Type B pancreatic cell (in vitro differentiated cells): Measurements from ENCODE around the gene DYTN. TPM values are rescaled to one million over a fixed set of nuclear protein-coding genes. Genes with fewer than 3 reads are reported as not detected.

Source experiments
- DNase-seq: peaks from one replicate; pipeline ENCODE4 v3.0.0; 2021; ENCODE audit warnings: mixed read lengths; ENCODE audit not compliant: unreplicated experiment; ENCODE audit errors: extremely low spot score
- H3K27ac Mint-ChIP-seq: 2 replicates; pipeline ENCODE4 v1.8.0; 2021; ENCODE audit warnings: mild to moderate bottlenecking, mixed read lengths
- H3K27me3 Mint-ChIP-seq: 2 replicates; pipeline ENCODE4 v1.8.0; 2021; ENCODE audit warnings: mixed read lengths
- H3K36me3 Mint-ChIP-seq: 2 replicates; pipeline ENCODE4 v1.8.0; 2021; ENCODE audit warnings: mixed read lengths
- H3K4me1 Mint-ChIP-seq: one replicate; pipeline ENCODE4 v1.8.0; 2021; ENCODE audit warnings: mixed read lengths; ENCODE audit not compliant: unreplicated experiment
- H3K4me3 Mint-ChIP-seq: 2 replicates; pipeline ENCODE4 v1.8.0; 2021; ENCODE audit warnings: mild to moderate bottlenecking, mixed read lengths
- H3K9me3 Mint-ChIP-seq: 2 replicates; pipeline ENCODE4 v1.8.0; 2021; ENCODE audit warnings: mixed read lengths
- CTCF ChIP-seq: fragments of 200-600 bp; sonication (generic); conservative IDR thresholded peaks from 2 replicates; pipeline ENCODE4 v1.5.0; 2021; ENCODE audit warnings: antibody characterized with exemption, mild to moderate bottlenecking
- total RNA-seq: library from RNA; stranded (reverse); gene quantifications from 2 replicates; pipeline ENCODE4 v1.2.1, GENCODE V29; 2021; ENCODE audit warnings: low replicate concordance

The DYTN gene
- total RNA-seq, 1 donor from 2014 or later, result not detected

GRCh38 chr2:206740800-206741199 is 22.6 kb upstream of the DYTN start:
- H3K9me3 Mint-ChIP-seq, result no peaks in the 10 kb centered on the region
- H3K27ac Mint-ChIP-seq, result no peak overlapping the region
- no peak for TF ChIP-seq CTCF

GRCh38 chr2:206739271-206739670 is 21.1 kb upstream of the DYTN start:
- Mint-ChIP-seq H3K36me3 (no peaks in the 10 kb centered on the region), H3K4me3 (no peak overlapping the region), H3K27me3 (no peaks in the 10 kb centered on the region), H3K27ac (no peak overlapping the region), H3K4me1 (no peaks in the 10 kb centered on the region), H3K9me3 (no peaks in the 10 kb centered on the region)
- DNase-seq, result no peak
- TF ChIP-seq CTCF, result no peak

More at GRCh38 chr2:206740800-206741199, 22.6 kb upstream of the DYTN start:
- Mint-ChIP-seq H3K4me3 (no peak overlapping the region), H3K27me3 (no peaks in the 10 kb centered on the region), H3K36me3 (no peaks in the 10 kb centered on the region), H3K4me1 (no peaks in the 10 kb centered on the region)
- DNase-seq, result no peak

DNA sequence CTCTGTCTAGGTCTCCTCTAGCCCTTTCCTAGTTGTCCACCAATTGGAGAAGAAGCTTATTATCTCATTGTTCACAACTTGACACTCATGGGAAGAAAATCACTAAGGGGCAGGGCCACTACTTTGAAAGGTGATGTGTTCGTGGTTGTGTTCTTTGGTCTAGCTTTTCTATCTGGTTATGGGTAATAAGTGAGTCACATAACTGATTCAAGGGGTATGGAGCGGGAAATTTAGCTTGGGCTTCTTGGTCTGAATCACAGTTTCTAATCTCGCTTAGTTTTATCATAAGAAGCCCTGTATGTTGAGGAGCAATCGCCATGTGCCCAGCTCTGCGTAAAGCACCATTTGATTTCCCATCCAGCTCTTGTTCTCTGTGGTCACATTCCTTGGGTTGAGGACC is 18.7 kb upstream of the DYTN start:
- no peak for DNase-seq
- Mint-ChIP-seq H3K4me3 (no peak overlapping the region), H3K36me3 (no peaks in the 10 kb centered on the region), H3K4me1 (no peaks in the 10 kb centered on the region), H3K9me3 (no peaks in the 10 kb centered on the region), H3K27ac (no peak overlapping the region), H3K27me3 (peaks cover 8% of the 10 kb centered on the region)
- TF ChIP-seq CTCF, result no peak

GRCh38 chr2:206733341-206733740 is 15.1 kb upstream of the DYTN start:
- Mint-ChIP-seq H3K27me3 (peaks cover 23% of the 10 kb centered on the region), H3K36me3 (no peaks in the 10 kb centered on the region), H3K9me3 (no peaks in the 10 kb centered on the region), H3K27ac (no peak overlapping the region), H3K4me1 (no peaks in the 10 kb centered on the region), H3K4me3 (no peak overlapping the region)
- no peak for TF ChIP-seq CTCF
- DNase-seq, result no peak

DNA sequence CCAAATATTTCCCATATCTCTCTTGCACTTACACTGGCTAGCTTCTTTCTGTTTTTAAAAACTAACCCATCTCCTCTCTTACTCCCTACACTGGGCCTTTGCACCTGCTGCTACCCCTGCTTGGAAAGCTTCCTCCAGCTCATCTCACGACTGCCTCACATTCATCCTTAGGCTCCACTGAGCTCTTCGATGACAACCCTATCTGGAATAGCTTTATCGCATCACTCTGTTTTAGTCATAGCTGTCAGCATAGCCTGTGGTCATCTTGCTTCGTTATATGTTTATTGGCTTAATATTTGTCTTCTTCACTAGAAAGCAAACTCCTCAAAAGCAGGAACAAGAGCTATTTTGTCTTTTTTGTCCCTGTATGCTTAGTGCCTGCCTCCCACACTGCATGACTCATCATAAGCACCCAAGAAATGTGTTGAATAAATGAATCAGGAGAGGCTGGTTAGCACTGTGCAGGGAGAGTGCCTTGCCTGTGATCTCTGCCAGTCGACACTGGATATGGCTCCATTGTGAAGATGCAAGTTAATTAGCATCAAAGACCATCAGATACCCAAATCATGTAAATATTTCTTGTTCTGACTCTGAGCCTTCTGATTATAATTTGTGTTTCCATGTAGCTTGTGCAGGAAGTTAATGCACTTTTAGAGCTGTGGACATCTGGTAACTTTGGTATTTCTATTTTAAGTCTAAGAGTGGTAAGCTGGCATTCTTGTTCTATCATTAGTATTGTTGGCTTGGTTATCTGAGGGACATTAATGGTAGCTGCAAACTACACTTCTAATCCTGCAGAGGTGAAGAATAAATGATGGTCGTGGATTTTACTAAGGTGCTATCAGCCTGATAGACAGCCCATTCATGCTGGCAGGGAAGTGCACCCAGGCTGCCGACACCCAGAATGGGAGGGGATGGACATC is 10.3 kb upstream of the DYTN start:
- Mint-ChIP-seq H3K4me3 (no peak overlapping the region), H3K36me3 (no peaks in the 10 kb centered on the region), H3K27ac (no peak overlapping the region), H3K4me1 (no peaks in the 10 kb centered on the region), H3K27me3 (peaks cover 35% of the 10 kb centered on the region), H3K9me3 (no peaks in the 10 kb centered on the region)
- DNase-seq, result no peak
- TF ChIP-seq CTCF, result no peak
